GM18526 (cell line): Measurements from ENCODE around the gene TSEN2.

Experiments
- POLR2A ChIP-seq: IDR thresholded peaks from 3 replicates; pipeline ENCODE4 v1.6.1; 2011; ENCODE audit not compliant: insufficient read length; ENCODE audit errors: extremely low read depth

The TSEN2 gene

GRCh38 chr3:12447075-12447474 lies 37.2 kb upstream of the TSEN2 start:
- no peak for TF ChIP-seq POLR2A

GRCh38 chr3:12449889-12450682 lies 34.2 kb upstream of the TSEN2 start:
- TF ChIP-seq POLR2A: no peak

- no peak for TF ChIP-seq POLR2A
Measured at GRCh38 chr3:12451481-12451880, 32.8 kb upstream of the TSEN2 start.

- TF ChIP-seq POLR2A: no peak
Measured at GRCh38 chr3:12451960-12452359, 32.3 kb upstream of the TSEN2 start.

GRCh38 chr3:12452361-12453330 lies 31.6 kb upstream of the TSEN2 start:
- TF ChIP-seq POLR2A: no peak

- TF ChIP-seq POLR2A: no peak
Measured at GRCh38 chr3:12454076-12454815, 30.0 kb upstream of the TSEN2 start.

- no peak for TF ChIP-seq POLR2A
Measured at GRCh38 chr3:12454816-12455121, 29.5 kb upstream of the TSEN2 start.

- no peak for TF ChIP-seq POLR2A
Measured at GRCh38 chr3:12455740-12456139, 28.5 kb upstream of the TSEN2 start.

GRCh38 chr3:12456441-12456840 lies 27.8 kb upstream of the TSEN2 start:
- no peak for TF ChIP-seq POLR2A

- no peak for TF ChIP-seq POLR2A
Measured at GRCh38 chr3:12458901-12459300, 25.4 kb upstream of the TSEN2 start.

GRCh38 chr3:12460127-12460526 lies 24.2 kb upstream of the TSEN2 start:
- TF ChIP-seq POLR2A: no peak

GRCh38 chr3:12461097-12461649 lies 23.1 kb upstream of the TSEN2 start:
- TF ChIP-seq POLR2A: no peak

- no peak for TF ChIP-seq POLR2A
Measured at GRCh38 chr3:12462159-12462947, 21.9 kb upstream of the TSEN2 start.

- TF ChIP-seq POLR2A: no peak
Measured at GRCh38 chr3:12463686-12464085, 20.6 kb upstream of the TSEN2 start.
